Measurements from ENCODE around the gene MDC1. TPM values are rescaled to one million over a fixed set of nuclear protein-coding genes. Genes with fewer than 3 reads are reported as not detected.
A peak's percentile ranks its signal among the peaks of the same experiment; 100 is the strongest.

MDC1 gene
- polyA plus RNA-seq, 12 donors, result 19.5 to 54.6 (median 26.0) TPM

DNA sequence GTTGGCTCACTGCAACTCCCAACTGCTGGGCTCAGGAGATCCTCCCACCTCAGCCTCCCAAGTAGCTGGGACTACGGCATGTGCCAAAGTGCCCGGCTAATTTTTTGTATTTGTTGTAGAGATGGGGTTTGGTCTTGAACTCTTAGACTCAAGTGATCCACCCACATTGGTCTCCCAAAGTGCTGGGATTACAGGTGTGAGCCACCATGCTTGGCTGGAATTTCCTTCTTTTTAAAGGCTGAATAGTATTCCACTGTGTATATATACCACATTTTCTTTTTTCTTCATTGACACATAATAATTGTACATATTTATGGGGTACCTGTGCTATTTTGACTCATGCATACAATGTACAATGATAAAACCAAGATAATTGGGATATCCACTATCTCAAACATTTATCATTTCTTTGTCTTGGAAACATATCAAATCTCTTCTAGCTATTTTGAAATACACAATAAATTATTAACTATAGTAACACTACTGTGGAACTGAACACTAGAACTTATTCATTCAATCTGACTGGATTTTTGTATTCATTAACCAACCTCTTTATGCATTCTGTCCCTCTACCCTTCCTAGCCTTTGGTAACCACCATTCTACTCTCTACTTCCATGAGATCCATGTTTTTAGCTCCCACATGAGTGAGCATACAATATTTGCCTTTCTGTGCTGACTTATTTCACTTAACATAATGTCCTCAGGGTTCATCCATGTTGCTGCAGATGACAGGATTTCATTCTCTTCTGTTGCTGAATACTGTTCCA is 7.8 kb downstream of the MDC1 start:
- no peak for DNase-seq

DNA sequence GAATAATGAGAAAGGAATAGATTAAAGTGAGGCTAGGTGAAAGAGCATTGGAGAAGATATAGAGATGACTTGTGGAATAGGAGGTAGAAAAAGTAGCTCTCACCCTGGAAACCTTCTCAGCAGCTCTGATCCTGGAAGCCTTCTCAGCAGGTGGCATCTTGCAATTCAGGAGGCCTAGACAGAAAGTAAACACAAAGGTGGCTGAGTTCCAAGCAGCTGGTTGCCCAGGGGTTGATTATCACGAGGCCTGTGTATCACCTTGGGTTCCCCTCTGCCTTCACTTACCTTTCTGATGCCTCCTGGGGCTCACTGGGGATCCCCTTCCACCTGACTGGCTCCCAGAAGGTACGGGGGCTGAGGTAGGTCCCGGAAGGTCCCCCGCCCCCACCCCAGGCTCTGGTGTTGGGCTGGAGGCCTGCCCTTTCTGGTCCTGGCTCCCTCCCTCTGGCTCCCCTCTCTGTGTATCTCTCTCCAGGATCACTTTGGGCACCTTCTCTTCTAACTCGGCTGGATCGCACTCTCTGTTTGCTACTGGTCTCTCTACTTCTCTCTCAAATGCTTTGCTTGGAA is 9.7 kb downstream of the MDC1 start:
- no peak for DNase-seq

DNA sequence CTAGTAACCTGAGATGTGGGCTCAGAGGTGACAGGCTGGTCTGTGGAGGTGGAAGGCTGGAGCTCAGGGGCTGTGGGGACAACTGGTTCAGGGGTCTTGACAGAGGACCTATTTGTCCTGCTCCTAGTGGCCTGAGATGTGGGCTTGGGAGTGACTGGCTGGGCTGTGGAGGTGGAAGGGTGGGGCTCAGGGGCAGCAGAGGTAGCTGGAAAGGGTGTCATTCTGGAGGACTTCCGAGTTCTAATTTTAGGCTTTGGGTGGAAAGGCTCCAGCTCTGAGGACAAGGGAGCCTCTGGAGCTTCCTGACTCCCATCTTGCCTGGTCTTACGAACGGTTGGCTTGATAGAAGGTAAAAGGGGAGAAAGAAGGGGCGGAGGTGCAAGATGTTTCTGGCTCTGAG is 11.5 kb downstream of the MDC1 start:
- no peak for DNase-seq

DNA sequence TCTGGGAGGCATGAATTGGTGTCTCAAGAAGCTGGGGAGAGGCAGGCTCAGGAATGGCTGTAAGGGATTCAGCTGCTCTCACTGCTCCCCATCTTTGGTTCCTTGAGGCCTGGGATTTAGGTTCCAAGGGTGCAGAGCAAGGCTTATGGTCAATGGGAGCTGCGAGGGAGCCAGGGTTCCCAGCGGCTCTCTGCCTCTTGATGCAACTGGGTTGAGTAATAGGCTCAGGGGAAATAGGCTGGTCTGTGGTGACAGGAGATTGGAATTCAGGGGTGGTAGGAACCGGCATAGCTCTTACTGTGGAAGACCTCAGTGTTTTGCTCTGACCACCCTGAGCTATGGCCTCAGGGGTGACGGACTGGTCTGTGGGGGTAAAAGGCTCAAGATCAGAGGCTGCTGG is 13.3 kb downstream of the MDC1 start:
- DNase-seq, result no peak

GRCh38 chr6:30703011-30703410 is 14.1 kb downstream of the MDC1 start:
- DNase-seq, result no peak

- no peak for DNase-seq
Measured at GRCh38 chr6:30700340-30700739, 16.7 kb downstream of the MDC1 start.

DNA sequence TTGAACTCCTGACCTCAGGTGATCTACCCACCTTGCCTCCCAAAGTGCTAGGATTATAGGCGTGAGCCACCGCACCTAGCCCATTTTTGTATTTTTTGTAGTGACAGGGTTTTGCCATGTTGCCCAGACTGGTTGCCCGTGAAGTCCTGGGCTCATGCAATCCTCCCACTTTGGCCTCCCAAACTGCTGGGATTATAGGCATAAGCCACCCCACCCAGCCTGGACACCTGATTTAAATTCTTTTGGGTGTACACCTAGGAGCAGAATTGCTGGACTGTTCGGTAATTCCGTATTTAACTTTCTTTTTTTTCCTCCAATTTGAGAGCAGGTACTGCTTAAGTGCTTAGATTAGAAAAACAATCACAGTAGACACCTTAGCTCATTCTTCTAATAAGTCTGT is 20.6 kb downstream of the MDC1 start:
- no peak for DNase-seq

- no peak for DNase-seq
Measured at GRCh38 chr6:30691208-30691847, 25.8 kb downstream of the MDC1 start.

GRCh38 chr6:30690403-30691207 is 26.5 kb downstream of the MDC1 start, which contains the start of gene NRM:
Gene NRM, minus strand, starts transcription at chr6:30690984. Its CDS starts 10 bp downstream, at chr6:30690974.
- DNase-seq, result peak; percentile 94

GRCh38 chr6:30689985-30690384 is 27.1 kb downstream of the MDC1 start:
- no peak for DNase-seq

GRCh38 chr6:30689022-30689865 is 27.8 kb downstream of the MDC1 start:
- DNase-seq, result no peak

GRCh38 chr6:30688569-30688968 is 28.5 kb downstream of the MDC1 start:
- no peak for DNase-seq

- DNase-seq, result no peak
Measured at GRCh38 chr6:30687659-30688431, 29.2 kb downstream of the MDC1 start.

DNA sequence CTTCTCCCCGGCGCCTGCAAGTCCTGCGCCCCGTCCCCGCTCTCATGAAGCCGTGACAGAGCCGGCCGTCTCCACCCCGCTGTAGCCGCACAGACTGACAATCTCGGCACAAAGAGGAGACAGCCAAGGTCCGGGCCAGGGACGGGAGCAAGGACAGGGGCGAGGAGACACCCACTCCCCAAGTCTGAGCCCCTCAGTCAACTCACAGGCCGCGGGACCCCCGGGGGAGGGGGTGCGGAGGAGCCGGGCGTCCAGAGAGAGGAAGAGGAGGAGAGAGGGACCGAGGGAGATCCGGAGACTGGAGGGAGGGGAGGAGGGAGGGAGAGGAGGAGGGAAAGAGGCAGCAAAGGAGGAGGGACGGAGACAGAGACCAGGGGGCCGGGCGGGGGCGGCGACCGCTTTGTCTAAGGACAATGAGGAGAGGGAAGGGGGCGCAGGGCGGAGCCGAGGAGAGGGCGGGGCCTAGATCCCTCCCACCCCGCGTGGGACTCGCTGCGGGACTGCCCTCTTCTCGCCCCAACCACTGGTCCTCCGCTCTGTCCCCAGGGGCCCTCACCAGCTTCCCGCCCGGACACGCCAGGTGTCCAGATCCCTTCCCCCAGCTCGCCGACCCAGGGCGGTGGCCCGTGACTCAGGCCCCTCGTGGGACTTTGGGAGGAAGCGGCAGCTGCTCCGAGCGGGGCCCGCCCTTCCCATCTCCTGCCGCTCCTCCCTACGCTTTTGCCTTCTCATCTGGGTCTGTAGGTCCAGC is 30.0 kb downstream of the MDC1 start:
- peak; percentile 96 for DNase-seq

DNA sequence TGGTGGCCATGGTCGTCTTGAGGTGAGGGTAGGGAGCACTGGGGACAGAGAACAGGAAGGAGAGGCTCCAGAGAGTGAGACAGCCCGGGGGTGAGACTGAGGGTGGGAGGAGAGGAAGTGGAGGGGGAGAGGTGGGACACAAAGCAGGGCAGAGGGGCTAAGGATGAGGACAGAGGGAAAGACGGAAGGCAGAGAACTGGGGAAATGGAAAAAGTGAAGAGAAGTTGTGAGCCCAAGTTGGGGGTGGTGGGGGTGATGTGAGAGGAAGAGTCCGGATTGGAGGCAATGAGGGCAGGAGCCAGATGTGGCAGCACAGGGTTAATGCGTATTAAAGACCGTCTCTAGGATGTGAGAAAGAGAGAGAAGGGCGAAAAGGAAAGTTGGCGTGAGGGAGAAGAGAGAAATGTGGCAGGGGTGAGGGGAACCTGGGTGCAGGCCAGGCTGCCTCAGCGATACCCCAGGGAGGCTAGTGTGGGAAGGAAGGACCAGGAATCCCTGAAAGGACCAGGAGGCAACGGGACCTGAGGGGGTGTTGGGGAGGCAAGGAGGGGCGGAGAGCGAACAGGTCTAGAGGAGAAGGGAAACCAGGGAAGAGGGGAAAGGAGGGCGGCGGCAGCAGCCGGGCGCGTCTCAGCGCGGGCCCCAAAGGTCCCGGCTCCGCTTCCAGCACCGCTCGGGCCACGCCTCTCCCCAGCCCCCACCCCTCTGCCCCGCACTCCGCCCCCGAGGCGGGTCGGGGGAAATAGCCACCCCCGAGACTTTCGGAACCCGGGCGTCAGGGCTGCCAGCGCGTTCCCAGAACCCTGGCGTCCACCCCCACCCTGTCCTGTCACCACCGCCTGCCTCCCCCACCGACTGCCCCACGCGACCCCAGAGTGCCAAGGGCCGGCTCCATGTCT is 30.8 kb downstream of the MDC1 start, which contains the start of gene PPP1R18:
TSS of gene PPP1R18 (minus strand) at position 637 of the 899 bp plus-strand sequence. CDS start at position 10, 627 bp downstream.
- DNase-seq, result peak; percentile 79

GRCh38 chr6:30685157-30686008 is 31.7 kb downstream of the MDC1 start:
- no peak for DNase-seq

DNA sequence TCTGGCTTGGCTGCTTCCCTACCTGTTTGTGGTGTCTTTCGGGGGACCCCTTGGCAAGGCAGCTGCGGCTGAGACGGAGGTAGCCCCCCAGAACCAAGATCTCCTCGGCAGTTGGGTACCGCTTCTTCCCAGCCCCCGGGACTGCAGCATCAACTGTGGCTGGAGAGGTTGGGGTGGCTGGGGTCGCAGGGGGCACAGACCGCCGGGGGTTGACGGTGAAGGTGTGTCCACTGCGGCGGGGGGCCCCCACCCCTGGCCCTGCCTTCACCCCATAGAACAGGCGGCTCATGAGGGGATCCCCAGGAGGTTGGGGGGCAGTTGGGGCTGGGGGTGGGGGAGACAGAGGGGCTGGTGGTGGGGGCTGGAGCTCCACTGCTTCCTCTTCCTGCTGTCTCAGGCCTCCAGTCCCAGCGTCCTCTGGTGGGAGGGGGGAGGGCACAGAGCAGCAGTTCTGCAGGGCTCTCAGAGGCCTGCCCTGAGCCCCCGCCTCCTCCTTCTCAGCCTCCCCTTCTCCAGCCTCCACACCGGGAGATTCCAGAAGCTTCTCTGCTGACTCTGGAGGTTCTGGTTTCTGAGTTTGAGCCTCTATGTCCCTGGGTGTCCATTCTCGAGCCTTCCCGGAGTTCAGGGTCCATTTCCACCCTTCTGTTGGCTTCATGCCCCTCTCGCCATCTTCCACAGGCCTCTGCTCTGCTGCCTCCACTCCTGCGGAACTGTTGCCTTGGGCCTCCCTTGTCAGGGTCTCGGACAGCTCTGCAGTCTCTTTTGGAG is 32.5 kb downstream of the MDC1 start:
- DNase-seq, result no peak
